SIG-M5 treated with dmso at 0.1 percent for 504 hours (cell line): Measurements from ENCODE around the gene AK8.
A peak's percentile ranks its signal among the peaks of the same experiment; 100 is the strongest.

Experiments
- DNase-seq: peaks from one replicate; lab custom pipeline; 2025; ENCODE audit not compliant: unreplicated experiment; lab: John Stamatoyannopoulos, UW

The AK8 gene

GRCh38 chr9:132800038-132800648 is 77.9 kb downstream of the AK8 start:
- DNase-seq, result peak; percentile 52

- DNase-seq, result peak; percentile 6
Observed at GRCh38 chr9:132798817-132799790, 79.0 kb downstream of the AK8 start.

GRCh38 chr9:132797861-132798659 is 80.0 kb downstream of the AK8 start:
- no peak for DNase-seq

GRCh38 chr9:132795511-132796303 is 82.4 kb downstream of the AK8 start:
- DNase-seq, result no peak

GRCh38 chr9:132794730-132795380 is 83.2 kb downstream of the AK8 start:
- DNase-seq, result no peak

- DNase-seq, result no peak
Observed at GRCh38 chr9:132793606-132794580, 84.2 kb downstream of the AK8 start.

GRCh38 chr9:132792547-132792946 is 85.5 kb downstream of the AK8 start:
- no peak for DNase-seq

- DNase-seq, result no peak
Observed at GRCh38 chr9:132791699-132792240, 86.3 kb downstream of the AK8 start.

GRCh38 chr9:132789719-132790118 is 88.4 kb downstream of the AK8 start:
- peak; percentile 4 for DNase-seq

- DNase-seq, result no peak
Observed at GRCh38 chr9:132788378-132788777, 89.7 kb downstream of the AK8 start.

GRCh38 chr9:132787748-132788159 is 90.3 kb downstream of the AK8 start:
- DNase-seq, result no peak

- DNase-seq, result no peak
Observed at GRCh38 chr9:132784286-132784830, 93.7 kb downstream of the AK8 start.

GRCh38 chr9:132783006-132783405 is 95.1 kb downstream of the AK8 start:
- DNase-seq, result no peak

- no peak for DNase-seq
Observed at GRCh38 chr9:132782037-132782436, 96.0 kb downstream of the AK8 start.

- no peak for DNase-seq
Observed at GRCh38 chr9:132780230-132781007, 97.7 kb downstream of the AK8 start.

GRCh38 chr9:132776891-132777290 is 101.2 kb downstream of the AK8 start:
- no peak for DNase-seq

- no peak for DNase-seq
Observed at GRCh38 chr9:132776268-132776667, 101.8 kb downstream of the AK8 start.

- no peak for DNase-seq
Observed at GRCh38 chr9:132775720-132776119, 102.4 kb downstream of the AK8 start.
